Endodermal cell (in vitro differentiated cells): ENCODE data around the gene SLC38A10. TPM values are rescaled to one million over a fixed set of nuclear protein-coding genes. Genes with fewer than 3 reads are reported as not detected.

Source experiments
- DNase-seq: peaks from one replicate; pipeline ENCODE4 v3.0.0-alpha.2; 2017
- H3K27ac ChIP-seq: 2 replicates; pipeline ENCODE4 v1.5.1; 2013; ENCODE audit warnings: mild to moderate bottlenecking, low read depth, low read length, moderate library complexity
- H3K27me3 ChIP-seq: 2 replicates; pipeline ENCODE4 v1.6.1; 2013; ENCODE audit warnings: mild to moderate bottlenecking, low read length, moderate library complexity; ENCODE audit not compliant: insufficient read depth, control insufficient read depth, poor library complexity, severe bottlenecking
- H3K36me3 ChIP-seq: 2 replicates; pipeline ENCODE4 v1.7.0; 2013; ENCODE audit warnings: mild to moderate bottlenecking, low read length, moderate library complexity; ENCODE audit not compliant: control insufficient read depth, insufficient read depth
- H3K4me1 ChIP-seq: one replicate; pipeline ENCODE4 v1.7.0; 2013; ENCODE audit warnings: low read length; ENCODE audit not compliant: control insufficient read depth, insufficient read depth
- H3K4me3 ChIP-seq: 2 replicates; pipeline ENCODE4 v1.5.1; 2013; ENCODE audit warnings: mild to moderate bottlenecking, low read length, moderate library complexity
- H3K9ac ChIP-seq: 2 replicates; pipeline ENCODE4 v1.6.1; 2013; ENCODE audit warnings: mild to moderate bottlenecking, low read length, moderate library complexity; ENCODE audit not compliant: poor library complexity, severe bottlenecking; ENCODE audit errors: extremely low read depth
- H3K9me3 ChIP-seq: 2 replicates; pipeline ENCODE4 v1.6.1; 2013; ENCODE audit warnings: mild to moderate bottlenecking, low read length, moderate library complexity; ENCODE audit not compliant: control insufficient read depth
- H3K27ac Mint-ChIP-seq: 2 replicates; pipeline ENCODE4 v1.8.0; 2020; ENCODE audit warnings: mixed read lengths
- H3K27me3 Mint-ChIP-seq: 2 replicates; pipeline ENCODE4 v1.8.0; 2021; ENCODE audit warnings: mild to moderate bottlenecking, mixed read lengths; ENCODE audit not compliant: insufficient read depth
- H3K36me3 Mint-ChIP-seq: 2 replicates; pipeline ENCODE4 v1.8.0; 2020; ENCODE audit warnings: low read depth, mixed read lengths
- H3K4me1 Mint-ChIP-seq: 2 replicates; pipeline ENCODE4 v1.8.0; 2020; ENCODE audit warnings: mixed read lengths
- H3K4me3 Mint-ChIP-seq: 2 replicates; pipeline ENCODE4 v1.8.0; 2020; ENCODE audit warnings: mild to moderate bottlenecking, moderate library complexity, mixed read lengths
- H3K9me3 Mint-ChIP-seq: 2 replicates; pipeline ENCODE4 v1.8.0; 2020; ENCODE audit warnings: mild to moderate bottlenecking, mixed read lengths
- CTCF ChIP-seq: fragments of 200-600 bp; sonication (generic); conservative IDR thresholded peaks from 2 replicates; pipeline ENCODE4 v1.5.0; 2021; ENCODE audit warnings: antibody characterized with exemption, mild to moderate bottlenecking
- WGBS, 2 experiments: methylation state at CpG; one replicate each; pipeline versions ENCODE4 v1.1.5 to v1.1.7; 2013; ENCODE audit warnings: missing lambda C conversion rate in 2 of 2, mixed read lengths in 1 of 2; ENCODE audit not compliant: insufficient coverage in 1 of 2, insufficient read length in 1 of 2; 5-methylcytosine and 5-hydroxymethylcytosine counted together
- total RNA-seq, 2 donors: library from RNA; stranded (reverse); fragmentation: NEBNext Ultra II Directional in 1 of 2; extraction: Animal tissue kit (Norgen Biotek cat#: 25700) in 1 of 2; gene quantifications; 2 replicates in 1 of 2; 3 replicates in 1 of 2; pipeline ENCODE4 v1.2.1, GENCODE V29; 2021

The SLC38A10 gene
- total RNA-seq, 2 donors from 2014 or later = 60.2 to 90.3 TPM

- Mint-ChIP-seq H3K4me3 (no peak overlapping the region), H3K27ac (no peak overlapping the region), H3K36me3 (peaks cover 11% of the 10 kb centered on the region), H3K4me1 (no peaks in the 10 kb centered on the region), H3K9me3 (no peaks in the 10 kb centered on the region), H3K27me3 (no peaks in the 10 kb centered on the region)
- no peak overlapping the region for H3K27ac ChIP-seq
- WGBS, 2 experiments = 94 to 96% methylated on average over 7 to 8 of the region's 8 CpGs
- TF ChIP-seq CTCF = no peak
- no peaks in the 10 kb centered on the region for H3K9me3 ChIP-seq
- H3K36me3 ChIP-seq = no peaks in the 10 kb centered on the region
- H3K27me3 ChIP-seq = no peaks in the 10 kb centered on the region
- H3K4me3 ChIP-seq = no peak overlapping the region
- no peak for DNase-seq
- H3K4me1 ChIP-seq = no peaks in the 10 kb centered on the region
- H3K9ac ChIP-seq = no peak overlapping the region
Observed at GRCh38 chr17:81213978-81214377, 81.1 kb downstream of the SLC38A10 start.

DNA sequence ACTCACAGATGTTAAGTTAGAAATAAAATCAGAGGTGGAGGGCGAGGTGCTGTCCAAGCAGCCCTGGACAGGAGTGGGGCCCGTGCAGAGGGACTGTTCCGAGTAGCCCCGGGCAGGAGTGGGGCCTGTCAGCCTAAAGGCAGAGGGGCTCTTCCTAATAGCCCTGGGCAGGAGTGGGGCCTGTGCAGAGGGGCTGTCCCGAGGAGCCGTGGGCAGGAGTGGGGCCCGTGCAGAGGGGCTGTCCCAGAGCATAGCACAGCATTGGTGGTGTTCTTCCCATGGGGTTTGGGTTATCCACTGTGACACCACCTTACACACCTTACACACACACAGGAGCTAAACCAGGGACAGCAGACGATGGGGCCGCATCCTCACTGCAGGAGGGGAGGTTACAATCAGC, 82.7 kb downstream of the SLC38A10 start:
- TF ChIP-seq CTCF = no peak
- no peak overlapping the region for H3K9ac ChIP-seq
- 94 to 96% methylated on average over 7 to 9 of the region's 9 CpGs for WGBS, 2 experiments

DNA sequence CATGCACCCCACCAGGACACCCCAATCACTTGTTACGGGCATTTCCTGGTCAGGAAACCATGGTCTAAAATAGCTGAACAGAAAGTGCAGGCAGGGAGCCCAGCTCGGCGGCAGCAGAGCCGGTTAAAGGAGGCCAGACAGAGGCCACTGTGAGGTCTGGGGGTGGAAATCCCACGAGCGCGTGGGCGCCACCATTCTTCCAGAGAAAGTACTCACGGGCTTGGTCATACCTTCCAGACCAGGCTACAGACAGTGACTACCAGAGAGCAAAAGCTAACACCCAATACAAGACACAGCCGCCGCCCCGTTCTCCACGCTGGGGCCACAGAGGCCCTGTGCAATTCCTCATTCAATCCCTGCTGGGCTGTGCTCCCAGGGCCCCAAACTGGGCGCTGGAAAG, 84.2 kb downstream of the SLC38A10 start:
- H3K4me1 Mint-ChIP-seq = no peaks in the 10 kb centered on the region
- Histone ChIP-seq H3K9me3 (no peaks in the 10 kb centered on the region), H3K36me3 (no peaks in the 10 kb centered on the region), H3K27me3 (no peaks in the 10 kb centered on the region), H3K9ac (no peak overlapping the region), H3K4me1 (no peaks in the 10 kb centered on the region), H3K27ac (no peak overlapping the region), H3K4me3 (no peak overlapping the region)
- peak overlapping the region; percentile 52 for H3K27ac Mint-ChIP-seq
- no peak for DNase-seq
- H3K9me3 Mint-ChIP-seq = no peaks in the 10 kb centered on the region
- peaks cover 3% of the 10 kb centered on the region for H3K36me3 Mint-ChIP-seq
- WGBS, 2 experiments = 66 to 84% methylated on average over 7 to 14 of the region's 14 CpGs
- no peak overlapping the region for H3K4me3 Mint-ChIP-seq
- peak; percentile 13 for TF ChIP-seq CTCF
- no peaks in the 10 kb centered on the region for H3K27me3 Mint-ChIP-seq

More for the DNA sequence above, 82.7 kb downstream of the SLC38A10 start:
- Histone ChIP-seq H3K9me3 (no peaks in the 10 kb centered on the region), H3K27ac (no peak overlapping the region), H3K4me3 (no peak overlapping the region), H3K27me3 (no peaks in the 10 kb centered on the region), H3K4me1 (no peaks in the 10 kb centered on the region), H3K36me3 (no peaks in the 10 kb centered on the region)
- Mint-ChIP-seq H3K4me3 (no peak overlapping the region), H3K9me3 (no peaks in the 10 kb centered on the region), H3K27ac (no peak overlapping the region), H3K27me3 (no peaks in the 10 kb centered on the region), H3K4me1 (no peaks in the 10 kb centered on the region), H3K36me3 (peaks cover 11% of the 10 kb centered on the region)
- DNase-seq = no peak
